ENCODE data around the gene DDI1. TPM values are rescaled to one million over a fixed set of nuclear protein-coding genes. Genes with fewer than 3 reads are reported as not detected.

DDI1 gene
- polyA plus RNA-seq, 3 donors: not detected

DNA sequence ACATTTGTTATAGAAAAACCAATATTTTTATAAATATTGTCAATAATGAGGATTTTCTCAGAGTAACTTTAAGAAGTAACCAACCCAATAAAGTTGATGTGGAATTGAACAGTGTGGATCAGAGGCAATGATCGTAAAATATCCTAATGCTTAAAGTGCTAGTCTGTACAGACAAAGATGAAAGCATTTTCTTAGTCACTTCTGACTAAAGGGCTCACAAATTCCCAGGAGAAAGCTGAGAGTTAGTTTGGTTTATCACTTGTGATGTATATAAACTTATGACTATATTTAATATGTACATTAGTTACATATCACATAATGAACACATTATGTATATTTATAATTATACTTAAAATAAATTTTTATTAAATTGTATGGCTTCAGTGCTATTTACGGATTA lies 25.4 kb upstream of the DDI1 start:
- Histone ChIP-seq H3K27me3 (ENCODE audit: control insufficient read depth in 2 of 2, insufficient read depth in 2 of 2, low read length in 2 of 2) (no peaks in the 10 kb centered on the region), H3K36me3 (replicated peaks in 1 of 2; ENCODE audit: control insufficient read depth in 1 of 2, insufficient read depth in 2 of 2, low read length in 2 of 2) (no peaks in the 10 kb centered on the region), H3K4me3 (replicated peaks in 1 of 3; ENCODE audit: low read depth in 2 of 3, low read length in 3 of 3) (no peak overlapping the region), H3K9ac (ENCODE audit: insufficient read depth, low read length, poor library complexity, severe bottlenecking) (no peak overlapping the region), H4K20me1 (ENCODE audit: insufficient read depth, low read length) (no peaks in the 10 kb centered on the region), H3K27ac (ENCODE audit: low read depth in 1 of 2, low read length in 2 of 2) (no peak overlapping the region), H2AFZ (ENCODE audit: insufficient read depth, low read depth, low read length, poor library complexity, severe bottlenecking) (no peak overlapping the region), H3K9me3 (replicated peaks in 1 of 2; ENCODE audit: control insufficient read depth in 1 of 2, insufficient read depth in 1 of 2, low read length in 2 of 2) (no peaks in the 10 kb centered on the region), H3K4me1 (ENCODE audit: control insufficient read depth in 1 of 2, insufficient read depth in 2 of 2, low read length in 2 of 2) (no peaks in the 10 kb centered on the region), H3K79me2 (ENCODE audit: insufficient read depth, low read length) (no peaks in the 10 kb centered on the region), H3K4me2 (replicated peaks; ENCODE audit: extremely low read depth, low read length, poor library complexity, severe bottlenecking) (no peak overlapping the region)
- DNase-seq: no peak
- H3K4me1 Mint-ChIP-seq: peaks cover 2% of the 10 kb centered on the region
- WGBS (ENCODE audit: insufficient coverage): no CpG with 5 or more reads among the region's 2 CpGs
- peaks cover 0 to 3% (median 0%) of the 10 kb centered on the region in 7 donors for H3K9me3 Mint-ChIP-seq
- TF ChIP-seq, protein P1, sequence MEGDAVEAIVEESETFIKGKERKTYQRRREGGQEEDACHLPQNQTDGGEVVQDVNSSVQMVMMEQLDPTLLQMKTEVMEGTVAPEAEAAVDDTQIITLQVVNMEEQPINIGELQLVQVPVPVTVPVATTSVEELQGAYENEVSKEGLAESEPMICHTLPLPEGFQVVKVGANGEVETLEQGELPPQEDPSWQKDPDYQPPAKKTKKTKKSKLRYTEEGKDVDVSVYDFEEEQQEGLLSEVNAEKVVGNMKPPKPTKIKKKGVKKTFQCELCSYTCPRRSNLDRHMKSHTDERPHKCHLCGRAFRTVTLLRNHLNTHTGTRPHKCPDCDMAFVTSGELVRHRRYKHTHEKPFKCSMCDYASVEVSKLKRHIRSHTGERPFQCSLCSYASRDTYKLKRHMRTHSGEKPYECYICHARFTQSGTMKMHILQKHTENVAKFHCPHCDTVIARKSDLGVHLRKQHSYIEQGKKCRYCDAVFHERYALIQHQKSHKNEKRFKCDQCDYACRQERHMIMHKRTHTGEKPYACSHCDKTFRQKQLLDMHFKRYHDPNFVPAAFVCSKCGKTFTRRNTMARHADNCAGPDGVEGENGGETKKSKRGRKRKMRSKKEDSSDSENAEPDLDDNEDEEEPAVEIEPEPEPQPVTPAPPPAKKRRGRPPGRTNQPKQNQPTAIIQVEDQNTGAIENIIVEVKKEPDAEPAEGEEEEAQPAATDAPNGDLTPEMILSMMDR (IDR thresholded peaks at IDR 0.05): no peak
- no peaks in the 10 kb centered on the region for H3K27me3 Mint-ChIP-seq (ENCODE audit: low read depth in 3 of 3)
- intact Hi-C loops (cut with micrococcal nuclease): no loop called here
- H3K4me3 Mint-ChIP-seq: no peak overlapping the region
- H3K27ac Mint-ChIP-seq: no peak overlapping the region
- no peaks in the 10 kb centered on the region for H3K36me3 Mint-ChIP-seq

DNA sequence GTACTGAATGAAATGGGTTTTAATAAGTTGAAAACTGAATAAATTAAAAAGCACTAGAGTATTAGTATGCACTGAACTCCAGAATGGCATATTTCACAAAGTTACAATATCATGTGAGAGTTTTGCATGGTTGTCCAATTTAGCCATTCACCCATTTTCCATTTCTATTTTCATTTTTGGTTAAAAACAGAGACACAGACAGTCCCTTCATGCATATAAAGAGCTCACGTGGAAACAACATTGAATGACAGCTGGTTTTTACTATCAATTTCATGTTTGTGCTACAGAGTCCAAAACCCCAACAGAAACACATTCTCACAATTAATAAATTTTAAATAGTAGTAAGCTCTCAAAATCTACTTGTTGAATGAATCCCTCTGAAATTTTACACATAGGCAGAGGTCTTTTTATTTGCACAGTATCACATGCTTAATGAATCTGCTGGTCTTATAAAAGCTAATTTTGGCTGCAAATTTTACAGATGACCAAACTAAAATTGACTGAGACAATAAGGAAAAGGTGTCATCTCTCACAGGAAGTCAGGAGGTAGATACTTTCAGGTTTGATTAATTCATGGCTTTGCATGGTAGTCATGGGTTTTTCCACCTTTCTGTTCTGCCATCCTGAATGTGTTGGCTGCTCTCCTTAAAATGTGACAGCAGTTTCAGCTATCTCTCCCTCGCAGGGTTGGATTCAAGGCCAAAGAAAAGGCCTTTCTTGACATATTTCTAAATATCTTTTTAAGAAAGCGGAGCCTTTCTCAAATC lies 20.6 kb upstream of the DDI1 start:
- intact Hi-C loops (cut with micrococcal nuclease): no loop called here
- no peaks in the 10 kb centered on the region for H4K20me1 ChIP-seq (ENCODE audit: insufficient read depth, low read length)
- H3K36me3 ChIP-seq (replicated peaks in 1 of 2; ENCODE audit: control insufficient read depth in 1 of 2, insufficient read depth in 2 of 2, low read length in 2 of 2): no peaks in the 10 kb centered on the region
- no peaks in the 10 kb centered on the region for H3K4me1 ChIP-seq (ENCODE audit: control insufficient read depth in 1 of 2, insufficient read depth in 2 of 2, low read length in 2 of 2)
- WGBS (ENCODE audit: insufficient coverage): 86% methylated on average over 1 of the region's 3 CpGs
- no peak overlapping the region for H3K27ac ChIP-seq (ENCODE audit: low read depth in 1 of 2, low read length in 2 of 2)
- no peak for DNase-seq
- H3K9me3 Mint-ChIP-seq: peaks cover 0 to 2% (median 0%) of the 10 kb centered on the region in 7 donors
- no peak overlapping the region for H3K27ac Mint-ChIP-seq
- H3K4me2 ChIP-seq (replicated peaks; ENCODE audit: extremely low read depth, low read length, poor library complexity, severe bottlenecking): no peak overlapping the region
- H3K27me3 Mint-ChIP-seq (ENCODE audit: low read depth in 3 of 3): peaks cover 0 to 2% (median 0%) of the 10 kb centered on the region in 3 donors
- H3K9ac ChIP-seq (ENCODE audit: insufficient read depth, low read length, poor library complexity, severe bottlenecking): no peak overlapping the region
- no peaks in the 10 kb centered on the region for H3K9me3 ChIP-seq (replicated peaks in 1 of 2; ENCODE audit: control insufficient read depth in 1 of 2, insufficient read depth in 1 of 2, low read length in 2 of 2)
- no peak overlapping the region for H3K4me3 ChIP-seq (replicated peaks in 1 of 3; ENCODE audit: low read depth in 2 of 3, low read length in 3 of 3)
- H3K4me1 Mint-ChIP-seq: peaks cover 2% of the 10 kb centered on the region
- H3K79me2 ChIP-seq (ENCODE audit: insufficient read depth, low read length): no peaks in the 10 kb centered on the region
- TF ChIP-seq, protein P1 (IDR thresholded peaks at IDR 0.05): no peak
- H3K4me3 Mint-ChIP-seq: no peak overlapping the region
- no peaks in the 10 kb centered on the region for H3K27me3 ChIP-seq (ENCODE audit: control insufficient read depth in 2 of 2, insufficient read depth in 2 of 2, low read length in 2 of 2)
- H2AFZ ChIP-seq (ENCODE audit: insufficient read depth, low read depth, low read length, poor library complexity, severe bottlenecking): no peak overlapping the region
- no peaks in the 10 kb centered on the region for H3K36me3 Mint-ChIP-seq
